HG03342 (cell line): Measurements from ENCODE around the gene MPZL3.

Source experiments
- ATAC-seq: cut with Tn5 transposase; IDR thresholded peaks from one replicate; pipeline ENCODE4 v1.9.1; 2021; ENCODE audit warnings: mild to moderate bottlenecking, moderate library complexity; ENCODE audit not compliant: unreplicated experiment

Gene MPZL3

GRCh38 chr11:118264569-118265465, 12.7 kb upstream of the MPZL3 start:
- ATAC-seq = no peak

- no peak for ATAC-seq
Measured at GRCh38 chr11:118263695-118264568, 11.8 kb upstream of the MPZL3 start, which contains the start of gene MPZL2. Gene MPZL2, minus strand, starts transcription at chr11:118264297. Its CDS starts 144 bp downstream, at chr11:118264153.

- no peak for ATAC-seq
Measured at GRCh38 chr11:118263112-118263511, 10.9 kb upstream of the MPZL3 start.

GRCh38 chr11:118260353-118260752, 8.2 kb upstream of the MPZL3 start:
- ATAC-seq = no peak

- no peak for ATAC-seq
Measured at GRCh38 chr11:118259138-118259537, 7.0 kb upstream of the MPZL3 start.

- no peak for ATAC-seq
Measured at GRCh38 chr11:118258410-118258809, 6.2 kb upstream of the MPZL3 start.

GRCh38 chr11:118252688-118253087, 523 bp upstream of the MPZL3 start:
- ATAC-seq = no peak

- no peak for ATAC-seq
Measured at GRCh38 chr11:118247041-118247440, 5.1 kb downstream of the MPZL3 start.

GRCh38 chr11:118245936-118246562, 6.1 kb downstream of the MPZL3 start:
- ATAC-seq = no peak

- no peak for ATAC-seq
Measured at GRCh38 chr11:118243993-118244762, 8.0 kb downstream of the MPZL3 start.

- no peak for ATAC-seq
Measured at GRCh38 chr11:118243161-118243560, 9.0 kb downstream of the MPZL3 start.

GRCh38 chr11:118241764-118242098, 10.4 kb downstream of the MPZL3 start:
- ATAC-seq = no peak

- ATAC-seq = peak; percentile 75
Measured at GRCh38 chr11:118240999-118241763, 11.0 kb downstream of the MPZL3 start.

- ATAC-seq = no peak
Measured at GRCh38 chr11:118239509-118240205, 12.5 kb downstream of the MPZL3 start.

- ATAC-seq = no peak
Measured at GRCh38 chr11:118238929-118239328, 13.2 kb downstream of the MPZL3 start.

GRCh38 chr11:118238421-118238820, 13.7 kb downstream of the MPZL3 start:
- no peak for ATAC-seq

- no peak for ATAC-seq
Measured at GRCh38 chr11:118236170-118236569, 16.0 kb downstream of the MPZL3 start.

GRCh38 chr11:118234833-118235232, 17.3 kb downstream of the MPZL3 start:
- no peak for ATAC-seq

- ATAC-seq = no peak
Measured at GRCh38 chr11:118233850-118234249, 18.3 kb downstream of the MPZL3 start.
